Right kidney (tissue), 9 donors: ENCODE measurements around the gene NAGS.
"Not testable (repeated sequence)": the region's sequence is repeated elsewhere in the genome, so short reads cannot be mapped to it uniquely, and the experiment has no call there.

Experiments used
- DNase-seq: peaks from one replicate; pipeline ENCODE4 v3.0.0-alpha.2; 2016
- long read RNA-seq, 8 donors: transcript quantifications; one replicate each; lab custom pipeline, GENCODE V29; 2026

NAGS gene
- long read RNA-seq, donor 1, partial matches to known transcripts = 0 of 1 reads
- long read RNA-seq, donor 1, other reads (novel, unspliced or antisense) = 0 of 1 reads
- long read RNA-seq, donor 2, partial matches to known transcripts = 0 of 1 reads
- long read RNA-seq, donor 2, other reads (novel, unspliced or antisense) = 0 of 1 reads
- long read RNA-seq, donor 3, partial matches to known transcripts = 0 of 1 reads
- long read RNA-seq, donor 3, other reads (novel, unspliced or antisense) = 0 of 1 reads
- long read RNA-seq, donor 4 = 0 reads
- long read RNA-seq, donor 5, partial matches to known transcripts = 0 of 2 reads
- long read RNA-seq, donor 5, other reads (novel, unspliced or antisense) = 0 of 2 reads
- long read RNA-seq, donor 6 = 0 reads
- long read RNA-seq, donor 7 = 0 reads
- long read RNA-seq, donor 8, partial matches to known transcripts = 0 of 1 reads
- long read RNA-seq, donor 8, other reads (novel, unspliced or antisense) = 0 of 1 reads

- DNase-seq = no peak
Measured at GRCh38 chr17:44004077-44004760, at the start of gene NAGS. TSS of gene NAGS (plus strand) at chr17:44004622. CDS start at chr17:44004664, 42 bp downstream.

GRCh38 chr17:43956222-43956621 is 48.2 kb upstream of the NAGS start:
- no peak for DNase-seq

- DNase-seq = no peak
Measured at GRCh38 chr17:43958748-43959352, 45.6 kb upstream of the NAGS start.

GRCh38 chr17:43961292-43961691 is 43.1 kb upstream of the NAGS start:
- not testable (repeated sequence) for DNase-seq

- no peak for DNase-seq
Measured at GRCh38 chr17:43961954-43962353, 42.5 kb upstream of the NAGS start.

- no peak for DNase-seq
Measured at GRCh38 chr17:43962479-43962878, 41.9 kb upstream of the NAGS start.

GRCh38 chr17:43966276-43966675 is 38.1 kb upstream of the NAGS start:
- DNase-seq = no peak

- DNase-seq = no peak
Measured at GRCh38 chr17:43967251-43967875, 37.1 kb upstream of the NAGS start.

- no peak for DNase-seq
Measured at GRCh38 chr17:43970366-43970765, 34.1 kb upstream of the NAGS start.

GRCh38 chr17:43971436-43971835 is 33.0 kb upstream of the NAGS start:
- not testable (repeated sequence) for DNase-seq

- DNase-seq = not testable (repeated sequence)
Measured at GRCh38 chr17:43972444-43973212, 31.8 kb upstream of the NAGS start.

GRCh38 chr17:43974382-43975266 is 29.8 kb upstream of the NAGS start:
- DNase-seq = no peak

GRCh38 chr17:43975898-43976297 is 28.5 kb upstream of the NAGS start:
- DNase-seq = no peak

GRCh38 chr17:43976963-43977837 is 27.2 kb upstream of the NAGS start:
- peak; percentile 19 for DNase-seq

- DNase-seq = no peak
Measured at GRCh38 chr17:43978078-43978477, 26.3 kb upstream of the NAGS start.

- no peak for DNase-seq
Measured at GRCh38 chr17:43979011-43979410, 25.4 kb upstream of the NAGS start.

GRCh38 chr17:43979671-43980070 is 24.8 kb upstream of the NAGS start:
- no peak for DNase-seq

- DNase-seq = no peak
Measured at GRCh38 chr17:43982171-43982570, 22.3 kb upstream of the NAGS start.

GRCh38 chr17:43983196-43983514 is 21.3 kb upstream of the NAGS start:
- no peak for DNase-seq
